Kidney epithelial cell (primary cell): Measurements from ENCODE around the gene OR4K13. TPM values are rescaled to one million over a fixed set of nuclear protein-coding genes. Genes with fewer than 3 reads are reported as not detected.

ENCODE experiments used
- DNase-seq: peaks from one replicate; pipeline ENCODE4 v3.0.0-alpha.2; 2010; ENCODE audit warnings: low read depth
- H3K27me3 ChIP-seq: 2 replicates; pipeline ENCODE4 v1.6.0; 2011; ENCODE audit warnings: low read length; ENCODE audit not compliant: control insufficient read depth, insufficient read depth
- H3K36me3 ChIP-seq: 2 replicates; pipeline ENCODE4 v1.5.1; 2011; ENCODE audit warnings: low read length; ENCODE audit not compliant: control insufficient read depth, insufficient read depth
- H3K4me3 ChIP-seq: 2 replicates; pipeline ENCODE4 v1.5.1; 2011; ENCODE audit warnings: low read depth, mild to moderate bottlenecking, control low read depth, low read length
- total RNA-seq: library from RNA; depleted of rRNA; stranded (reverse); fragments of >200 nt; gene quantifications from 2 replicates; pipeline ENCODE4 v1.2.3, GENCODE V29; 2015
- TF ChIP-seq, protein P1 (sequence below): IDR thresholded peaks from 2 replicates; pipeline ENCODE4 v1.5.1; 2011; ENCODE audit warnings: mild to moderate bottlenecking, moderate library complexity, low read length, control low read depth, inconsistent platforms; ENCODE audit not compliant: insufficient read depth, poor library complexity, severe bottlenecking

OR4K13 gene, protein sequence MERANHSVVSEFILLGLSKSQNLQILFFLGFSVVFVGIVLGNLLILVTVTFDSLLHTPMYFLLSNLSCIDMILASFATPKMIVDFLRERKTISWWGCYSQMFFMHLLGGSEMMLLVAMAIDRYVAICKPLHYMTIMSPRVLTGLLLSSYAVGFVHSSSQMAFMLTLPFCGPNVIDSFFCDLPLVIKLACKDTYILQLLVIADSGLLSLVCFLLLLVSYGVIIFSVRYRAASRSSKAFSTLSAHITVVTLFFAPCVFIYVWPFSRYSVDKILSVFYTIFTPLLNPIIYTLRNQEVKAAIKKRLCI
- total RNA-seq: not detected in 2 replicates

GRCh38 chr14:20035938-20036337, at the start of gene OR4K13:
Gene OR4K13, minus strand, starts transcription at chr14:20036038. Its CDS starts 1,280 bp downstream, at chr14:20034758.
- no peaks in the 10 kb centered on the region for H3K36me3 ChIP-seq
- H3K27me3 ChIP-seq: no peaks in the 10 kb centered on the region
- no peak within 1 kb of the TSS for H3K4me3 ChIP-seq
- TF ChIP-seq, protein P1, sequence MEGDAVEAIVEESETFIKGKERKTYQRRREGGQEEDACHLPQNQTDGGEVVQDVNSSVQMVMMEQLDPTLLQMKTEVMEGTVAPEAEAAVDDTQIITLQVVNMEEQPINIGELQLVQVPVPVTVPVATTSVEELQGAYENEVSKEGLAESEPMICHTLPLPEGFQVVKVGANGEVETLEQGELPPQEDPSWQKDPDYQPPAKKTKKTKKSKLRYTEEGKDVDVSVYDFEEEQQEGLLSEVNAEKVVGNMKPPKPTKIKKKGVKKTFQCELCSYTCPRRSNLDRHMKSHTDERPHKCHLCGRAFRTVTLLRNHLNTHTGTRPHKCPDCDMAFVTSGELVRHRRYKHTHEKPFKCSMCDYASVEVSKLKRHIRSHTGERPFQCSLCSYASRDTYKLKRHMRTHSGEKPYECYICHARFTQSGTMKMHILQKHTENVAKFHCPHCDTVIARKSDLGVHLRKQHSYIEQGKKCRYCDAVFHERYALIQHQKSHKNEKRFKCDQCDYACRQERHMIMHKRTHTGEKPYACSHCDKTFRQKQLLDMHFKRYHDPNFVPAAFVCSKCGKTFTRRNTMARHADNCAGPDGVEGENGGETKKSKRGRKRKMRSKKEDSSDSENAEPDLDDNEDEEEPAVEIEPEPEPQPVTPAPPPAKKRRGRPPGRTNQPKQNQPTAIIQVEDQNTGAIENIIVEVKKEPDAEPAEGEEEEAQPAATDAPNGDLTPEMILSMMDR: no peak
- DNase-seq: no peak

DNA sequence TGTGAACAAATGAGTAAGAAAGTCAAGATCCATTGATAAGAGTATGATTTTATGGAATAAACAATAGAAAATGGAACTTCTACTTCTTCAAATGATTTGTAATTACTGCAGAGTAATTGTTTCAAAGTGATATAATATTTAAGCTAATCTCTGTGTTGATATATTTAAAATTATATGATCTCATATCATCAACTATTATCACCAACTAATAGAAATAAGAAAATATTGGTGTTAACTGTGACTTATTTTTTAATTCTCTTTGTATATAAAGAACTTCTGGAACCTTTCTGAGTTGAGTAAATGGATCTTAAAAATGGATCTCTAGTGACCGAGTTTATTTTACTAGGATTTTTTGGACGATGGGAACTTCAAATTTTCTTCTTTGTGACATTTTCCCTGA, 23.9 kb upstream of the OR4K13 start, which contains the start of gene OR4L1:
OR4L1 (plus strand) TSS at position 301 of the 400 bp plus-strand sequence; CDS start at position 301, 0 bp downstream.
- no peaks in the 10 kb centered on the region for H3K27me3 ChIP-seq
- TF ChIP-seq, protein P1: no peak
- no peak within 1 kb of the TSS for H3K4me3 ChIP-seq
- H3K36me3 ChIP-seq: no peaks in the 10 kb centered on the region
- DNase-seq: no peak

DNA sequence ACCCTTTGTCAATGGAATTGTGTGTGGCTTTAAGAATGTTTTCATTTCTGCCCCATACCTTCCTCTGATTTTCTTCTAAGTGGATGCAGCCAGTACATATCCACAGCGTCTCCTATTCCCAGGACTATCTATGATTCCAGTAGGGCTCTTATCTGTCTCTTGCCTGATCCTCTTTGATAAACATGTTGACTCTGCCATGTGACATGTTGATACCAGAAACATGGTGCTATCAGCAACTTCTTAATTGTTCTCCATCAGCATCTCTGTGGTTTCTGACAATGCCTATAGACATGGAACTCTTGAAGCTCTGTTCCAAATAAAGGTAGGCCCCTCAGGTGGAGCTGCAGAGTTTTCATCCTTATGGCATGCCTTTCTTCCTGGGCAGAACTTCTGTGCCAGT, 12.4 kb upstream of the OR4K13 start:
- H3K36me3 ChIP-seq: no peaks in the 10 kb centered on the region
- no peaks in the 10 kb centered on the region for H3K27me3 ChIP-seq
- DNase-seq: no peak
- TF ChIP-seq, protein P1: no peak
- H3K4me3 ChIP-seq: no peak overlapping the region

DNA sequence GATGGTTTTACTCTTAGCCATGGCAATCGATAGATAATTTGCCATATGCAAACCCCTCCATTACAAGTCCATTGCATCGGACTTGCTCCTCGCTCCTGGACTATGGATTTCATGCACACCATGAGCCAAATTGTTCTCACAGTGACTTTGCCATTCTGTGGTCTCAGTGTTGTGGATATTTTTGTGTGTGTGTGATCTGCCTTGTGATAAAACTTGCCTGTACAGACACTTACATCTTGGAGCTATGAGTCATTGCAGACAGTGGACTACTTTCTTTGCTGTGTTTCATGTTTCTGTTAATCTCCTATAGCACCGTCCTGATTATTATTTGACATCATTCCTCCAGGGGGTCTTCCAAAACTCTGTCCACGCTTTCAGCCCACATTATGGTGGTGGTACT, 8.4 kb upstream of the OR4K13 start:
- TF ChIP-seq, protein P1: no peak
- Histone ChIP-seq H3K4me3 (no peak overlapping the region), H3K27me3 (no peaks in the 10 kb centered on the region), H3K36me3 (no peaks in the 10 kb centered on the region)
- no peak for DNase-seq

DNA sequence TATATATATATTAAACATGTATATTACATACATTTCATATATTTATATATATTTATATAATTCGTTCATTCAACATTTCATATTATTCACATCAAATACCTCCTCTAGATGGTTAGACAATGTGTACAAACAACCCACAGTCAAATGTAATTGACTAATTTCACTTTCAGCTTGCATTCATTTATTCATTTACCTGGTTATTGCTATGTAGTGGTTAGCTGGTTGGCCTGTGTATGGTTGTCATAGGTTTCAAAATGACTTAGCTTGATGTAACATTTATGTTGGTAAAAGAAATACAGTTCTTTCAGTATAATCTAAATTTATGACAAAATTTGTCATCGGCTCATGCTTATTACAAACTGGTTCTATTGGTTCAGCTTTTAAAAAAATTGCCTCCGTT, 389 bp downstream of the OR4K13 start:
- TF ChIP-seq, protein P1: no peak
- no peaks in the 10 kb centered on the region for H3K27me3 ChIP-seq
- no peak for DNase-seq
- no peaks in the 10 kb centered on the region for H3K36me3 ChIP-seq
- H3K4me3 ChIP-seq: no peak overlapping the region

DNA sequence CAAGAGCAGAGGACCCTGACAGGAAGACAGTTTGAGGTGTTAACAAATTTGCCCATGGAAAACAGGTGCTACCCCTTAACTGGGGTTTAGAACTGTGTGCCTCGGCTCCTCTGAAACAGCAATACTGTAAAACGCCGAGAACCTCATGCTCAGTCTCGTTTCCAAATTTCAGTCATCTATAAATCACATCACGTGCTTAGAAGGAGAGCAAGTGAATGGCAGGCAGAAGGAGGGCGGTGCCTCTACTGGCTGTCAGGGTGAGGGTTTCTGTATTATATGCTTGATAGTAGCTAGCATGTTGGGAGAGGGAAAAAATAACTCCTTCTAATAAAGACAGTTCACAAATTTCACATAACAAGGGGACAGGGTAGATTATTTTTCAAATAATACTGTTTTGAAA, 4.8 kb downstream of the OR4K13 start:
- no peak overlapping the region for H3K4me3 ChIP-seq
- no peak for DNase-seq
- TF ChIP-seq, protein P1: no peak
- no peaks in the 10 kb centered on the region for H3K27me3 ChIP-seq
- no peaks in the 10 kb centered on the region for H3K36me3 ChIP-seq
